HL-60/S4 treated with phorbol 12-myristate 13-acetate at 8.2 ng/mL for 4 days and 3 days (cell line): ENCODE results near the gene MYADML2.

ENCODE experiments used
- in situ Hi-C: fragments of 300-500 bp; cut with MboI; formaldehyde crosslinking; loops from 2 replicates; pipeline ENCODE4 v1.15.0; 2022; ENCODE audit warnings: low sequenced_read_pairs

Gene MYADML2

DNA sequence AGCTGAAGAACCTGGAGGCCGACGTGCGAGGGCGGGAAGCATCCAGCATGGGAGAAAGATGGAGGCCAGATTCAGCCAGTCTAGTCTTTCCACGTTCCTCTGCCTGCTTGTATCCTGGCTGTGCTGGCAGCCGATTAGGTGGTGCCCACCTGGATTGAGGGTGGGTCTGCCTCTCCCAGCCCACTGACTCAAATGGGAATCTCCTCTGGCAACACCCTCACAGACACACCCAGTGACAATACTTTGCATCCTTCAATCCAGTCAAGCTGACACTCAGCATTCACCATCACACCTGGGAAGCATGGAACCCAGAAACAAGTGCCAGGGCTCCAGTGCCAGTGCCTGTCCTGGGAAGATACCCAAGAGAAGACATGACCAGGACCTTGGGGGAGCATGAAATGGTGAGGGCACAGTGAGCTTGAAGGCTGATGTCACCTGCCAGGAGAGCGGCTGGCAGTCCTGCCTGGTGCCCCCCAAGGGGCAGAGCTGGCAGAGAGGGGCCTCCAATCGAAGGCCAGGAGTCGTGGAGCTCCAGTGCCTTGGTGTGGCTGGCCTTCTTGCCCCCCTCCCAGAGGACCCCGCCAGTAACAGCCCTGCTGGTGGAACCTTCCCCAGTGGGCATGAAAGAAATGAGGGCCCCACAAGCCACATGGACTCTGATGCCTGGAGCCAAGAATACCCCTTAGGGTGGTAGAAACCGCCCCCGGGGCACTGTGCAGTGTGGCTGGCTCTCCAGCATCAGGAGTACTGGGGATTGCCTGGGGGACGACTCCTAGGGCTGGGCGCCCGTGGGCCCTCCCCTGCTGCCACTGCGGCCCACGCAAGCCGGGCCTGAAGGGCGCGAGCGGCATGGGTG lies 45.6 kb downstream of the MYADML2 start:
- in situ Hi-C loops, result no loop called here

DNA sequence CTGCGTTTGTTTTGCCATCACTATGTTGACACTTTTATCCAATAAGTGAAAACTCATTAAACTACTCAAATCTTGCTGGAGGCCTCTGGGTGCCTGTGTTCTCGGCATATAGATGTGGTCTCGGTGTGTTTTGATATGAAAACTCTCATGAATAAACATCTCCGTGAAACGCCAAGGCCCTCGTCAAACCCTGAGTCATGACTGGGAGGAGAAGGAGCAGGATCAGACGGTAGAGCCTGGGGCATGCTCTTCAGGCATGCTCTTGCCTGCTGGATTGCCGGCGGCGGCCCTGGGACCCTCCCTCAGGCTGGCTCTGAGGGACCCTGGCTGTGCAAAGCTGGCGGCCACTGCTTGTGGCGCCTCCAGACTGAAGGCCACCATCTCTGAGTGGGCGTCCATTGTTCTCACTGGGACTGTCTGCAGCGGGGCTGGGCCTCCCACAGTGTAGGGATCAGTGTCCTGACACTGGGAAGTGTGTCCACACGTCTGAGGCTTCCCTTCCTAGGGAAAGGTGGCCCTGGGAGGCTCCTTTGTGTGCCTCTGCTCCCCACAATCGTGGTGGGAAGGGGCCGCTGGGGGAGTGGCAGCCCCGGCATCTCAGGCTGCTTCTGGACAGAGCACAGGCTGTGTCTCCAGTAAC lies 46.7 kb downstream of the MYADML2 start:
- in situ Hi-C loops, result no loop called here

DNA sequence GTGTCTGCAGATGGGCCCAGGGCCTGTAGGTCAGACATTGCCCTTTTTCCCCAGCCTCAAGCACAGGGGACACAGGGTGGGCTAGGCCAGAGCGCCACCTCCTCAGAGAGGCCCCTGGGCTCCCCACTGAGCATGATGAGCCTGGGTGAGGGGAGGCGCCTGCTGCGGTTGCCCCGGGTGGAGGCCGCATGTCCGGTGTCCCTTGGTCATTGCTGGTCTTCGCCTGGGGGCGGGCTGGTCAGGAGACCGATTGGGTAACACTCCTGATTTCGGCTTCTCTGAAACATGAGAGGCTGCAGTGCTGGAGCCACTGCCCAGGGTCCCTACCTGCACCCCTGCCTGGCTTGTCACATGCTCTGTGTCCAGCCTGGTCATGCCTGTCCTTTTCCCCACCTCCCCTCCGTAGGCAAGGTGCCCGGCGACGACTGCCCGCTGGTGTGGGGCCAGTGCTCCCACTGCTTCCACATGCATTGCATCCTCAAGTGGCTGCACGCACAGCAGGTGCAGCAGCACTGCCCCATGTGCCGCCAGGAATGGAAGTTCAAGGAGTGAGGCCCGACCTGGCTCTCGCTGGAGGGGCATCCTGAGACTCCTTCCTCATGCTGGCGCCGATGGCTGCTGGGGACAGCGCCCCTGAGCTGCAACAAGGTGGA lies 47.4 kb downstream of the MYADML2 start:
- in situ Hi-C loops, result no loop called here

DNA sequence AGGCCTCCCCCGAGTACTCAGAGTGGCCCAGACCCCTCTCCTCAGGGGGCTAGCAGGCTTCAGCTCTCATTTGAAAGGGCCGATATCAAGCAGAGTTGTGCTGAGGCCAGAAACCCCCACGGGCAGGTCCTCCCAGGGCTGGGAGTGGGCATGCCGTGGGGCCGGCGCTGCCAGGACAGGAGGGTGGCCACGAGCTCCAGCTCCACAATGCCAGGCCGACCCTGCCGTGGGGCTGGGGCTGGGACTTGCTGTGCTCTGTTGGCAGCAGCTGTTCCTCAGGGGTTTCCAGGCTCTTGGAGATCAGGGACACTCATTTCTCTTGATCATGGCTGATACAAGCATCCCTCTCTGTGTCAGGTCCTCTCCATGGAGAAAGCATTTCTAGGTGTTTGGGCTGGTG lies 48.1 kb downstream of the MYADML2 start:
- in situ Hi-C loops, result no loop called here

DNA sequence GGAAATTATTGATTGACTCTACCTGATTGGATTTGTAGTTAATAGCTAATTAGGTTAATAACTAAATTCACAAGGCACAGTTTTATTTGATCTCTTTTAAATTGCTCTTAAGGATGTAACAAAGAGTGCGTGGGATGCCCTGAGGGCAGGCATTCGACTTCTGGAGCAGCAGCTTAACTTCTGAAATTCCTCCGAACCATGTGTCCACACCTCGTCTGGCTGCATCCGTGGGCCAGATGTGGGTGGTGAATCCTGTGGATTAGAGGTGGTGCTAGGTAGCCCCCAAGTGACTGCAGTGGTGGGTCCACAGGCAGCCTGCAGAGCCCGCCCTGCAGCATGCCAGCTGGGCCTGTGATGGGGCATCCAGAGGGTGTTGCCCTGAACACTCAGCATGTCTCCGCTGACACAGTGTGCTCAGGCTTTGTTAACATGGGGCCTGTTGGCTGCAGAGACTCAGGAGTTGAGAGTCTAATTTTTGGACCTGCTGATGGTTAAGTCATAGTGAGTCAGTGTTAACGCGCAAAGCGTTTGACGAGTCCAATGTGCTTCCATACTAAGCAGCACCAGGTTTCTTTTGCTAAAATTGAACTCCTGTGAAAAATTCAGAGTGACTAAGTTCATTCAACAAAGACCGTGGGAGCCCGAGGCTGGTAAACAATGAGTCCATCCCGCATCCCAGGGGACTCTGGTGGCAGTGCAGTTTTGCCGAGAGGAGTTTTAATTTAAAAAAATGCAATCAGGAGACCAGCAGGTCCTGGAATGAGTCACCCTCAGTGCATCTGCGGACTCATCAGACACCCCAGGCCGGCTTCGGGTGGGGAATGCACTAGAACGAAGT lies 48.8 kb downstream of the MYADML2 start:
- in situ Hi-C loops, result no loop called here

DNA sequence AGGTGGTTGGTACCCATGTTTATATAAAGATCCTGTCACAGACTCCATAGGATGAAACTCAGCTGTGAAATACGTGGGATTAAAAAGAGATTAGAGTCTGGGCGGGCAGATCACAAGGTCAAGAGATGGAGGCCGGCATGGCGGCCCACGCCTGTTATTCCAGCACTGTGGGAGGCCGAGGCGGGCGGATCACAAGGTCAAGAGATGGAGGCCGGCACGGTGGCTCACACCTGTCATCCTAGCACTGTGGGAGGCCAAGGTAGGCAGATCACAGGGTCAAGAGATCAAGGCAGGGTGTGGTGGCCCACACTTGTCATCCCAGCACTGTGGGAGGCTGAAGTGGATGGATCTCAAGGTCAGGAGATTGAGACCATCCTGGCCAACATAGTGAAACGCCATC lies 51.6 kb downstream of the MYADML2 start:
- in situ Hi-C loops, result no loop called here

DNA sequence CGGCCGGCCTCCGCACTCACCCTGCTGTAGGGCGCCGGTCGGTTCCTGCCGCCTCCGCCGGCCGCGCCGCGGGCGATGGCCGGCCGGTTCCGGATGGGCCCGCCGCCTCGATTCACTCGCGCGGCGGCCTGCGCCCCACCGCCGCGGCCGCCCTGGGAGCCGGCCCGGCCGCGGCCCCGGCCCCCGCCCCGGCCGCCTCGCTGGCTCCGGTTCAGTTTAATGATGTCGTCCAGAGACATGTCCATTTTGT lies 55.8 kb downstream of the MYADML2 start:
- in situ Hi-C loops, result no loop called here

DNA sequence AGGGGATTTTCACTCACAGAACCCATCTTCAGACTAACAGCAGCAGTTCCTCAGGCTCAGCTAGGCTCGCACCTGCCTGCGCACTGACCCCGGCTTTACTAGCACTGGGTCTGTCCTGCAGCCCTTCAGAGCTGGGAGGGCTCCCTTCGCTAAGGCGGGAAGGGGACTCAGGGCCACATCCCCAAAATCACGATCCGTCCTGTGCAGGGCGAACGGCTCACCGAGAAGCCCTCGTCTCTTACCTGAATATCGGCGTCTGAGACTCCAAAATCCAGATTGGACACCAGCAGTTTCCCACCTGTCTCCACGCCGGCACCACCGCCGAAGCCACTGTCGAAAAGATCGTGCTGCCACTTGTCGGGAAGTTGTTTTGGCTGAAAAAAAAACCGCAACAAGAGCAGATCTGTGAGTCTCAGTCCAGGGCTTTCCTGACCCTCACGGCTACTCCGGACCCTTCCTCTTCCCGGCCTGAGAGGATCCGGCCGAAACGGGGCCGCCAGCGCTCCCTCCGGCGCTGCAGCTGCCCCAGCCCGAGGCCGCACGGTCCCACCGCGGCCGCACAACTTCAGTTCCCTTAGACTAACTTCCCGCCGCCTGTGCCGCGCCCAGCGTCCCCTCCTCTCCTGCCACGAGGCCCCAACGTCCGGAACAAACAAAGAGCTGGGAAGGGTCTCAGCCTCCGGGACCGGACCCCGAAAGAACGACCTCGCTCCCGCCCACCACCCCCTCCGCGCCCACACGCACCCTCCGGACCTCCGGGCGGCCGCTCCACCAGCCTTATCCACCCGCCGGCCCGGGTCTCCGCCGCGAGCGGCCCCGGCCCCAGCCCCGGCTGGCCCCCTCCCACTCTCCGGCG lies 56.4 kb downstream of the MYADML2 start:
- in situ Hi-C loops, result no loop called here
